OCI-LY7 (cell line): ENCODE data around the gene NFYC. TPM values are rescaled to one million over a fixed set of nuclear protein-coding genes. Genes with fewer than 3 reads are reported as not detected.

Source experiments
- BruUV-seq: library from RNA; stranded (reverse); fragments of 400-500 nt; replicated peaks from 2 replicates; lab custom pipeline; 2021; lab: Mats Ljungman, UMichigan
- CTCF ChIA-PET: fragments of 300-600 bp; sonication (Branson Sonifier 250); formaldehyde crosslinking; loops from one replicate; lab custom pipeline; 2022; ENCODE audit warnings: antibody characterized with exemption; ENCODE audit not compliant: unreplicated experiment; lab: Charles Lee
- POLR2A ChIA-PET: fragments of 300-600 bp; sonication (Branson Sonifier 250); formaldehyde crosslinking; loops from one replicate; lab custom pipeline; 2022; ENCODE audit warnings: antibody characterized with exemption; lab: Charles Lee
- DNase-seq: peaks from one replicate; pipeline ENCODE4 v3.0.0-alpha.2; 2015; ENCODE audit warnings: low spot score
- H2AFZ ChIP-seq: fragments of 200-600 bp; sonication (generic), shearing (Covaris generic); 2 replicates; pipeline ENCODE4 v1.6.1; 2014; ENCODE audit warnings: mild to moderate bottlenecking, antibody characterized with exemption, low read length, moderate library complexity
- H3K27ac ChIP-seq: fragments of 200-600 bp; sonication (generic); 2 replicates; pipeline ENCODE4 v1.5.1; 2014; ENCODE audit warnings: mixed run types, low read depth, mild to moderate bottlenecking, moderate library complexity, low read length, inconsistent platforms; ENCODE audit not compliant: poor library complexity, severe bottlenecking
- H3K36me3 ChIP-seq: fragments of 200-600 bp; sonication (generic); 2 replicates; pipeline ENCODE4 v1.6.1; 2014; ENCODE audit warnings: mild to moderate bottlenecking, antibody characterized with exemption, low read length, moderate library complexity, mixed read lengths; ENCODE audit not compliant: insufficient read depth
- H3K4me1 ChIP-seq: fragments of 200-600 bp; sonication (generic); 2 replicates; pipeline ENCODE4 v1.5.1; 2014; ENCODE audit warnings: mild to moderate bottlenecking, low read length; ENCODE audit not compliant: insufficient read depth, poor library complexity, severe bottlenecking
- H3K4me2 ChIP-seq: fragments of 200-600 bp; sonication (generic); 2 replicates; pipeline ENCODE4 v1.6.1; 2014; ENCODE audit warnings: mild to moderate bottlenecking, low read length
- H3K4me3 ChIP-seq: fragments of 200-600 bp; sonication (generic); 2 replicates; pipeline ENCODE4 v1.5.1; 2014; ENCODE audit warnings: mild to moderate bottlenecking, low read depth, low read length; ENCODE audit not compliant: poor library complexity, severe bottlenecking
- H3K79me2 ChIP-seq: fragments of 200-600 bp; sonication (generic); 2 replicates; pipeline ENCODE4 v1.6.1; 2016; ENCODE audit warnings: low read depth, mild to moderate bottlenecking, low read length, moderate library complexity, mixed read lengths; ENCODE audit not compliant: insufficient read depth
- H3K9me2 ChIP-seq: fragments of 200-600 bp; sonication (generic); 2 replicates; pipeline ENCODE4 v1.6.1; 2016; ENCODE audit warnings: mild to moderate bottlenecking, low read length, mixed read lengths; ENCODE audit not compliant: insufficient read depth
- H3K9me3 ChIP-seq: fragments of 200-600 bp; sonication (generic); 2 replicates; pipeline ENCODE4 v1.6.1; 2014; ENCODE audit warnings: mild to moderate bottlenecking, mixed run types, low read length, mixed read lengths
- H4K20me1 ChIP-seq: fragments of 200-600 bp; sonication (generic); 2 replicates; pipeline ENCODE4 v1.6.1; 2014; ENCODE audit warnings: mild to moderate bottlenecking, antibody characterized with exemption, low read length, moderate library complexity, mixed read lengths; ENCODE audit not compliant: insufficient read depth
- EZH2phosphoT487 ChIP-seq: fragments of 200-600 bp; sonication (generic); IDR thresholded peaks from 2 replicates; pipeline ENCODE4 v1.6.1; 2018; ENCODE audit warnings: low read depth, borderline replicate concordance, mild to moderate bottlenecking, mixed run types, antibody characterized with exemption, low read length, moderate library complexity, mixed read lengths
- intact Hi-C: fragments of 100-400 bp; cut with micrococcal nuclease; formaldehyde crosslinking; loops from one replicate; pipeline ENCODE4 v1.10.0; 2022; ENCODE audit not compliant: unreplicated experiment
- total RNA-seq, 2 experiments: library from RNA; depleted of rRNA in 1 of 2; stranded (reverse); fragments of >200 nt in 1 of 2; shearing (Covaris generic) in 1 of 2; gene quantifications; 2 replicates each; pipeline ENCODE4 v1.2.3, GENCODE V29; 2014 to 2022
- TF ChIP-seq, protein P1 (sequence below): fragments of 200-600 bp; sonication (generic); conservative IDR thresholded peaks from 2 replicates; pipeline ENCODE4 v1.5.1; 2014; ENCODE audit warnings: mild to moderate bottlenecking, antibody characterized with exemption, low read length, moderate library complexity, mixed read lengths

NFYC gene
- total RNA-seq, 2 experiments from 2014 or later = 39.1 to 71.0 TPM

DNA sequence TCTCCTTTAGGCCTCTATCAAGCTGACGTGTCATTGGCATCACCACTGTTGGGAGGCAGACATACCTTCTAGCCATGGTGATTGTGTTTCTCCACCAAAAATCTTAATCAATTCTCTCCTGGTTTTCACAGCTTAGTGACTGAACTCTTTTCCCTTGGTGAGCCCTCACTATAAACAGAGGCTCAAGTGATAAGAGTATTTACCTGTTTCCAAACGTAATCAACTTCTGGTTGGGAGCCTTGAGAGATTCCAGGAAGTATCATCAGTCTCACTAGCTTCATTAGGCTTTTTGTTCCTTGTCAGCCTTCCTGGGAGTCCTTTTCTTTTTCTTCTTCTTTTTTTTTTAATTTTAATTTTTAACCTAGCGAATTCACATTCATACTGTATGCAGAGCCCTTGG lies 58.3 kb downstream of the NFYC start:
- no peak overlapping the region for H3K4me2 ChIP-seq
- no peaks in the 10 kb centered on the region for H3K9me3 ChIP-seq
- H3K27ac ChIP-seq = no peak overlapping the region
- intact Hi-C loops = no loop called here
- BruUV-seq = no TSS peak
- H3K36me3 ChIP-seq = peaks cover 98% of the 10 kb centered on the region
- H3K79me2 ChIP-seq = no peaks in the 10 kb centered on the region; the same call in 1 of the 2 replicates
- H2AFZ ChIP-seq = no peak overlapping the region
- POLR2A ChIA-PET = interaction anchor here (0.6 to 0.8 kb wide), 2 partner anchors 28 to 222 kb away, joined by 3 read pairs; no protein-coding TSS in a partner anchor
- TF ChIP-seq EZH2phosphoT487 = no peak
- TF ChIP-seq, protein P1, sequence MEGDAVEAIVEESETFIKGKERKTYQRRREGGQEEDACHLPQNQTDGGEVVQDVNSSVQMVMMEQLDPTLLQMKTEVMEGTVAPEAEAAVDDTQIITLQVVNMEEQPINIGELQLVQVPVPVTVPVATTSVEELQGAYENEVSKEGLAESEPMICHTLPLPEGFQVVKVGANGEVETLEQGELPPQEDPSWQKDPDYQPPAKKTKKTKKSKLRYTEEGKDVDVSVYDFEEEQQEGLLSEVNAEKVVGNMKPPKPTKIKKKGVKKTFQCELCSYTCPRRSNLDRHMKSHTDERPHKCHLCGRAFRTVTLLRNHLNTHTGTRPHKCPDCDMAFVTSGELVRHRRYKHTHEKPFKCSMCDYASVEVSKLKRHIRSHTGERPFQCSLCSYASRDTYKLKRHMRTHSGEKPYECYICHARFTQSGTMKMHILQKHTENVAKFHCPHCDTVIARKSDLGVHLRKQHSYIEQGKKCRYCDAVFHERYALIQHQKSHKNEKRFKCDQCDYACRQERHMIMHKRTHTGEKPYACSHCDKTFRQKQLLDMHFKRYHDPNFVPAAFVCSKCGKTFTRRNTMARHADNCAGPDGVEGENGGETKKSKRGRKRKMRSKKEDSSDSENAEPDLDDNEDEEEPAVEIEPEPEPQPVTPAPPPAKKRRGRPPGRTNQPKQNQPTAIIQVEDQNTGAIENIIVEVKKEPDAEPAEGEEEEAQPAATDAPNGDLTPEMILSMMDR = no peak
- no peaks in the 10 kb centered on the region for H4K20me1 ChIP-seq
- DNase-seq = no peak
- no peak overlapping the region for H3K4me3 ChIP-seq
- no peaks in the 10 kb centered on the region for H3K4me1 ChIP-seq
- CTCF ChIA-PET = no interaction called here
- no peaks in the 10 kb centered on the region for H3K9me2 ChIP-seq

DNA sequence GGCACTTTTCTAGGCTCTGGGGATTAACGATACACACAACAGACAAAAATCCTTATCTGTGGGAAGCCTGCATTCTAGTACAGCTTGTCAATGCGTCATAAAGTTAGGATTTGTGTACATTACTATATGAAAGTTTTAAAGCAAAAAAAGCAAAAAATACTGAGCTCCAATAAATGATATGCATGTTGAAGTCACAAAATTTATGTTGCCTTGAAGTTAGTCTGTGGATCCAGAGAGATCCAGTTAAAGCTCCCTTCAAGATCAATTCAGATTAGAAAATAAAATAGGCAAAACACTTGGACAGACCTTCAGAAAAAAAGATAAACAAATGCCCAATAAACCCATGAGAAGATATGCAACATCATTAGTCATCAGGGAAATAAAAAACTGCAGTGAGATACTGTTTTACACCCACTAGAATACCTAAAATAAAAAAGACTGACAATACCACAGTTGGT lies 59.0 kb downstream of the NFYC start:
- POLR2A ChIA-PET = interaction anchor here (0.6 to 0.8 kb wide), 2 partner anchors 28 to 222 kb away, joined by 3 read pairs; no protein-coding TSS in a partner anchor
- Histone ChIP-seq H3K79me2 (no peaks in the 10 kb centered on the region; the same call in 1 of the 2 replicates), H3K9me2 (no peaks in the 10 kb centered on the region), H3K9me3 (no peaks in the 10 kb centered on the region), H3K36me3 (peaks cover 100% of the 10 kb centered on the region), H4K20me1 (no peaks in the 10 kb centered on the region), H3K4me1 (no peaks in the 10 kb centered on the region), H2AFZ (no peak overlapping the region), H3K4me2 (no peak overlapping the region), H3K4me3 (no peak overlapping the region), H3K27ac (no peak overlapping the region)
- no TSS peak for BruUV-seq
- no peak for DNase-seq
- intact Hi-C loops = no loop called here
- CTCF ChIA-PET = no interaction called here
- TF ChIP-seq, protein P1 = no peak
- TF ChIP-seq EZH2phosphoT487 = no peak

GRCh38 chr1:40751802-40752201 lies 60.3 kb downstream of the NFYC start:
- Histone ChIP-seq H3K27ac (no peak overlapping the region), H2AFZ (no peak overlapping the region), H3K4me3 (no peak overlapping the region), H3K36me3 (peaks cover 100% of the 10 kb centered on the region), H3K79me2 (no peaks in the 10 kb centered on the region), H4K20me1 (no peaks in the 10 kb centered on the region), H3K9me2 (no peaks in the 10 kb centered on the region), H3K4me1 (no peaks in the 10 kb centered on the region), H3K9me3 (no peaks in the 10 kb centered on the region), H3K4me2 (no peak overlapping the region)
- BruUV-seq = no TSS peak
- TF ChIP-seq, protein P1 = no peak
- TF ChIP-seq EZH2phosphoT487 = no peak
- ChIA-PET POLR2A (interaction anchor here (2.0 kb wide), 1 partner anchor 62 kb away, joined by 5 read pairs; no protein-coding TSS in a partner anchor), CTCF (no interaction called here)
- intact Hi-C loops = no loop called here
- DNase-seq = no peak
